MM.1S (cell line): ENCODE measurements around the gene KIAA1755.

Experiments
- DNase-seq: peaks from one replicate; pipeline ENCODE4 v3.0.0-alpha.2; 2015
- H2AFZ ChIP-seq: fragments of 300-600 bp; sonication (generic); 2 replicates; pipeline ENCODE4 v1.6.0; 2016; ENCODE audit warnings: antibody characterized with exemption, low read length
- H3F3A ChIP-seq: fragments of 300-600 bp; sonication (generic); 2 replicates; pipeline ENCODE4 v1.6.1; 2016; ENCODE audit warnings: mild to moderate bottlenecking, antibody characterized with exemption, low read length, moderate library complexity, mixed read lengths; ENCODE audit not compliant: insufficient read depth
- H3K27ac ChIP-seq: fragments of 300-600 bp; sonication (generic); 2 replicates; pipeline ENCODE4 v1.5.1; 2016; ENCODE audit warnings: mild to moderate bottlenecking, low read length
- H3K27me3 ChIP-seq: fragments of 300-600 bp; sonication (generic); replicated peaks from 2 replicates; pipeline ENCODE4 v1.6.0; 2016; ENCODE audit warnings: low read length; ENCODE audit not compliant: insufficient read depth
- H3K36me3 ChIP-seq: fragments of 300-600 bp; sonication (generic); replicated peaks from 2 replicates; pipeline ENCODE4 v1.6.1; 2016; ENCODE audit warnings: mild to moderate bottlenecking, low read length, mixed read lengths; ENCODE audit not compliant: insufficient read depth
- H3K4me1 ChIP-seq: fragments of 300-600 bp; sonication (generic); 2 replicates; pipeline ENCODE4 v1.6.1; 2016; ENCODE audit warnings: low read length, mixed read lengths
- H3K4me2 ChIP-seq: fragments of 300-600 bp; sonication (generic); 2 replicates; pipeline ENCODE4 v1.6.0; 2016; ENCODE audit warnings: low read depth, low read length
- H3K4me3 ChIP-seq: fragments of 300-600 bp; sonication (generic); 2 replicates; pipeline ENCODE4 v1.5.1; 2016; ENCODE audit warnings: low read length, mixed read lengths
- H3K79me2 ChIP-seq: fragments of 300-600 bp; sonication (generic); 2 replicates; pipeline ENCODE4 v1.6.1; 2016; ENCODE audit warnings: mixed run types, low read length, mixed read lengths
- H3K9ac ChIP-seq: fragments of 300-600 bp; sonication (generic); 2 replicates; pipeline ENCODE4 v1.6.1; 2016; ENCODE audit warnings: low read length, mixed read lengths
- H3K9me2 ChIP-seq: fragments of 300-600 bp; sonication (generic); replicated peaks from 2 replicates; pipeline ENCODE4 v1.6.1; 2016; ENCODE audit warnings: mild to moderate bottlenecking, low read length, mixed read lengths; ENCODE audit not compliant: insufficient read depth
- H3K9me3 ChIP-seq: fragments of 300-600 bp; sonication (generic); replicated peaks from 2 replicates; pipeline ENCODE4 v1.6.1; 2016; ENCODE audit warnings: mild to moderate bottlenecking, low read length, mixed read lengths; ENCODE audit not compliant: insufficient read depth
- H4K20me1 ChIP-seq: fragments of 300-600 bp; sonication (generic); 2 replicates; pipeline ENCODE4 v1.6.1; 2016; ENCODE audit warnings: mild to moderate bottlenecking, low read length, moderate library complexity, mixed read lengths; ENCODE audit not compliant: insufficient read depth
- EZH2 ChIP-seq: fragments of 300-600 bp; sonication (generic); optimal IDR thresholded peaks from 2 replicates; pipeline ENCODE3; 2017; ENCODE audit warnings: low read depth, mild to moderate bottlenecking, antibody characterized with exemption, low read length, mixed read lengths
- EZH2phosphoT487 ChIP-seq: fragments of 300-600 bp; sonication (generic); IDR thresholded peaks from 2 replicates; pipeline ENCODE4 v1.6.1; 2018; ENCODE audit warnings: antibody characterized with exemption, low read length
- TF ChIP-seq, protein P1 (sequence below): fragments of 300-600 bp; sonication (generic); IDR thresholded peaks from 2 replicates; pipeline ENCODE4 v1.5.1; 2016; ENCODE audit warnings: antibody characterized with exemption, low read length, mixed read lengths

The KIAA1755 gene

DNA sequence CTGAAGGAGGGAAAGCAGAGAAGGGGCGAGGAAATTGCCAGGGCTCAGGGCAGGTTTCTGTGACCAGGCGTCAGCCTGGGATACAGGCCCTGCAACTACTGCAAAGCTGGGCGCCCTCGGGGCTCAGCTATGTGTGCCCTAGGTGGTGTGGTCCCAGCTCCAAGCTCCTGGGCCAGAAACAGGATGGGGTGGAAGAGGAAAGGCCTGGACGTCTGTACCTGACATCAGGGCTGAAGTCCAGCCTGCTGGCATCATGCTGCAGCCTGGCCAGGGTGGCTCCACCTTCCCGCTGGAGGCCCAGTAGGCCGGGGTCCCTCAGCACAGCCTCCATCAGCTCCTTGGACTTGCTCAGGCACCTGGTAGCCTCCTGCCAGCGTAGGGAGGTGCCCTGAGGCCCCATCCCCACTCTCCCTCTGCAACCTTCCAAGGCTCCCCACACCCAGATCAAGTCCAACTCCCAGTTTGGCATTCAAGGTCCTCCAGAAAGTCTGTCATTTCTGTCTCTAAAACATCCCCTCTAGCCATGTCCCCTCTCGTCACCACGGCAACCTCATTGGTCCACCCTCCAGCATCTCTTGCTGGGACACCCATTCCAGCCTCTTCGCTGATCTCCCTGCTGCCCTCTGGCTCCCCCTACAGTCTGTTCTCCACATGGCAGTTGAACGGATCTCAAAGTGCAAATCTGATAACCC lies 38.2 kb downstream of the KIAA1755 start:
- H3K9ac ChIP-seq, result no peak overlapping the region
- H3F3A ChIP-seq, result peaks cover 10% of the 10 kb centered on the region; the same call in 1 of the 2 replicates
- H3K27me3 ChIP-seq, result no peaks in the 10 kb centered on the region
- no peaks in the 10 kb centered on the region for H3K9me2 ChIP-seq
- H3K27ac ChIP-seq, result no peak overlapping the region
- H3K4me3 ChIP-seq, result no peak overlapping the region
- H3K4me2 ChIP-seq, result no peak overlapping the region
- no peak overlapping the region for H2AFZ ChIP-seq
- DNase-seq, result peak; percentile 54
- H4K20me1 ChIP-seq, result no peaks in the 10 kb centered on the region
- H3K36me3 ChIP-seq, result no peaks in the 10 kb centered on the region
- peaks cover 22% of the 10 kb centered on the region for H3K4me1 ChIP-seq
- H3K79me2 ChIP-seq, result no peaks in the 10 kb centered on the region
- H3K9me3 ChIP-seq, result no peaks in the 10 kb centered on the region
- TF ChIP-seq, protein P1, sequence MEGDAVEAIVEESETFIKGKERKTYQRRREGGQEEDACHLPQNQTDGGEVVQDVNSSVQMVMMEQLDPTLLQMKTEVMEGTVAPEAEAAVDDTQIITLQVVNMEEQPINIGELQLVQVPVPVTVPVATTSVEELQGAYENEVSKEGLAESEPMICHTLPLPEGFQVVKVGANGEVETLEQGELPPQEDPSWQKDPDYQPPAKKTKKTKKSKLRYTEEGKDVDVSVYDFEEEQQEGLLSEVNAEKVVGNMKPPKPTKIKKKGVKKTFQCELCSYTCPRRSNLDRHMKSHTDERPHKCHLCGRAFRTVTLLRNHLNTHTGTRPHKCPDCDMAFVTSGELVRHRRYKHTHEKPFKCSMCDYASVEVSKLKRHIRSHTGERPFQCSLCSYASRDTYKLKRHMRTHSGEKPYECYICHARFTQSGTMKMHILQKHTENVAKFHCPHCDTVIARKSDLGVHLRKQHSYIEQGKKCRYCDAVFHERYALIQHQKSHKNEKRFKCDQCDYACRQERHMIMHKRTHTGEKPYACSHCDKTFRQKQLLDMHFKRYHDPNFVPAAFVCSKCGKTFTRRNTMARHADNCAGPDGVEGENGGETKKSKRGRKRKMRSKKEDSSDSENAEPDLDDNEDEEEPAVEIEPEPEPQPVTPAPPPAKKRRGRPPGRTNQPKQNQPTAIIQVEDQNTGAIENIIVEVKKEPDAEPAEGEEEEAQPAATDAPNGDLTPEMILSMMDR, result peak; percentile 95
- no peak for TF ChIP-seq EZH2

DNA sequence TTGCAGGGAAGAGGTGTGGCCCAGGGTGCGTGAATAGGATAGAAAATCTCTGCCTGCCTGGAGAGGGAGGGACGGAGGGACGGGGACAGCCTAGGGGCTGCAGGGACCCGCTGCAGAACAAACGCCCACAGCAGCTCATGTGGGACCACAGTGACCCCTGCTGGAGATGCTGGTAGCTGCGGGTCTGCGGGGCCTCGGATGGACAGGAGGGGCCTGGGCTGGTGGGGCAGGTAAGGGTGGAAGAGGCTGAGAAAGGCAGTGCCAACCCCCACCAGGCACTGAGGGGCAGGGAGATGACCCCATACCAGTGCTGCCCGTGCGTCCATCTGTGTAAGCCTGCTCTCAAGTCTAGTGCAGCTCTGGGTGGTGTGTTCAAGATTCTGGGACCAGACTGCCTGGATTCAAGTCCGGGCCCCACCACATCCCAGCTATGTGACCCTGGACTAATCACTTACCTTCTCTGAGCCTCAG lies 39.4 kb downstream of the KIAA1755 start:
- Histone ChIP-seq H3K4me2 (peak overlapping the region; percentile 17; the same call in 1 of the 2 replicates), H3K9ac (no peak overlapping the region), H2AFZ (no peak overlapping the region), H3K27ac (no peak overlapping the region), H3K9me3 (no peaks in the 10 kb centered on the region), H3K36me3 (no peaks in the 10 kb centered on the region), H3K27me3 (no peaks in the 10 kb centered on the region), H3F3A (0 out of 2 replicates have a peak, but pooled peaks cover 2% of the 10 kb centered on the region), H3K4me3 (no peak overlapping the region), H3K79me2 (no peaks in the 10 kb centered on the region), H3K4me1 (peaks cover 10% of the 10 kb centered on the region), H3K9me2 (no peaks in the 10 kb centered on the region), H4K20me1 (no peaks in the 10 kb centered on the region)
- TF ChIP-seq, protein P1, result peak; percentile 92
- TF ChIP-seq EZH2, result no peak
- DNase-seq, result peak; percentile 25

DNA sequence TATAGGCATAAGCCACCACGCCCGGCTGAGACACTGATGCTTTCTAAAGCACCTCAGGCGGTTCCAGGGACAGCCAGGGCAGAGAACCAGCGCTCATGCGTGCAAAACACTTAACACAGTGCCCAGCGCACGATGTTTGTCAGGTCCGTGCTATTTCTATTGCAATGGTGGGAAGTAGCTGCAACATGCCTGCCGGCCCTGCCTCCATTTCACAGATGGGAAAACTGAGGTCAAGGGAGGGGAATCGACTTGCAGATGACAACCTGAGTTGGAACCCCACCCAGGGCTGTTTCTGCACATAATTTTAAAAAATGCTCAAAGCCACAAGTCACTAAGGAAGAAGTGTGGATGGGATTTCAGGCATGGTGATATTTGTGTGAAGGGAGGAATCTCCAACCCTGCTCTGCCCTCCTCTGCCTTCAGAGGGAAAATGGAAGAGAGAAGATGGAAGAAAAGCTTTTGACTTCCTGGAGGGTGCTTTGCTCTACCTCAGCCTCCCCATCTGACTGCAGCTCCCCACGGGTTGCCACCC lies 39.9 kb downstream of the KIAA1755 start:
- Histone ChIP-seq H2AFZ (no peak overlapping the region), H3K9ac (no peak overlapping the region), H3K4me1 (peaks cover 5% of the 10 kb centered on the region)

More for the DNA sequence above, 39.9 kb downstream of the KIAA1755 start:
- H4K20me1 ChIP-seq, result no peaks in the 10 kb centered on the region
- no peaks in the 10 kb centered on the region for H3K9me3 ChIP-seq
- H3K36me3 ChIP-seq, result no peaks in the 10 kb centered on the region
- no peaks in the 10 kb centered on the region for H3K9me2 ChIP-seq
- H3K27me3 ChIP-seq, result no peaks in the 10 kb centered on the region
- no peak overlapping the region for H3K27ac ChIP-seq
- H3F3A ChIP-seq, result no peaks in the 10 kb centered on the region
- no peaks in the 10 kb centered on the region for H3K79me2 ChIP-seq
- TF ChIP-seq EZH2 (no peak), EZH2phosphoT487 (no peak)
- TF ChIP-seq, protein P1, result no peak
- no peak overlapping the region for H3K4me3 ChIP-seq
- DNase-seq, result no peak
- peak overlapping the region; percentile 17; the same call in 1 of the 2 replicates for H3K4me2 ChIP-seq
